SU-DHL-6 (cell line): ENCODE data around the gene LOXL1.

Experiments
- H2AFZ ChIP-seq: fragments of 200-600 bp; sonication (generic); 2 replicates; pipeline ENCODE4 v1.6.1; 2014; ENCODE audit warnings: low read depth, mild to moderate bottlenecking, moderate library complexity, mixed read lengths, antibody characterized with exemption, low read length; ENCODE audit not compliant: severe bottlenecking
- H3F3A ChIP-seq: fragments of 200-600 bp; shearing (Covaris generic); 2 replicates; pipeline ENCODE4 v1.6.0; 2016; ENCODE audit warnings: antibody characterized with exemption, mild to moderate bottlenecking; ENCODE audit not compliant: insufficient read depth
- H3K27ac ChIP-seq: fragments of 200-600 bp; sonication (generic); 2 replicates; pipeline ENCODE4 v1.5.1; 2016; ENCODE audit warnings: low read depth, mild to moderate bottlenecking, low read length, moderate library complexity, mixed read lengths
- H3K27me3 ChIP-seq: fragments of 200-600 bp; sonication (generic), shearing (Covaris generic); 2 replicates; pipeline ENCODE4 v1.6.0; 2014; ENCODE audit warnings: mild to moderate bottlenecking, low read length
- H3K36me3 ChIP-seq: fragments of 200-600 bp; sonication (generic); 2 replicates; pipeline ENCODE4 v1.6.1; 2014; ENCODE audit warnings: mild to moderate bottlenecking, low read length, mixed read lengths
- H3K4me2 ChIP-seq: fragments of 300-600, 200-600 bp; shearing (Covaris generic), sonication (generic); 2 replicates; pipeline ENCODE4 v1.6.0; 2014; ENCODE audit warnings: low read length, low read depth, mild to moderate bottlenecking; ENCODE audit not compliant: poor library complexity, severe bottlenecking
- H3K4me3 ChIP-seq: fragments of 200-600 bp; sonication (generic); 2 replicates; pipeline ENCODE4 v1.5.1; 2014; ENCODE audit warnings: antibody characterized with exemption, low read length, mild to moderate bottlenecking, mixed read lengths; ENCODE audit not compliant: insufficient read depth, poor library complexity, severe bottlenecking
- H3K79me2 ChIP-seq: fragments of 200-600 bp; sonication (generic); 2 replicates; pipeline ENCODE4 v1.6.1; 2014; ENCODE audit warnings: mild to moderate bottlenecking, low read length, moderate library complexity; ENCODE audit not compliant: insufficient read depth
- H3K9ac ChIP-seq: fragments of 200-600 bp; sonication (generic); 2 replicates; pipeline ENCODE4 v1.7.0; 2014; ENCODE audit warnings: mild to moderate bottlenecking, low read length
- H3K9me2 ChIP-seq: fragments of 200-600 bp; sonication (generic); replicated peaks from 2 replicates; pipeline ENCODE4 v1.6.1; 2014; ENCODE audit warnings: low read length; ENCODE audit not compliant: insufficient read depth
- H3K9me3 ChIP-seq: fragments of 200-600 bp; sonication (generic); 2 replicates; pipeline ENCODE4 v1.6.1; 2014; ENCODE audit warnings: low read length, mixed read lengths; ENCODE audit not compliant: insufficient read depth
- H4K20me1 ChIP-seq: fragments of 200-600 bp; sonication (generic); 2 replicates; pipeline ENCODE4 v1.6.1; 2014; ENCODE audit warnings: low read depth, mild to moderate bottlenecking, antibody characterized with exemption, low read length, moderate library complexity, mixed read lengths
- EZH2phosphoT487 ChIP-seq: fragments of 200-600 bp; sonication (generic), shearing (Covaris generic); conservative IDR thresholded peaks from 2 replicates; pipeline ENCODE4 v1.6.1; 2018; ENCODE audit warnings: mild to moderate bottlenecking, antibody characterized with exemption, low read length, moderate library complexity, mixed read lengths
- TF ChIP-seq, protein P1 (sequence below): fragments of 200-600 bp; sonication (generic); IDR thresholded peaks from one replicate; pipeline ENCODE4 v1.5.1; 2017; ENCODE audit warnings: antibody characterized with exemption, mild to moderate bottlenecking, low read length, moderate library complexity; ENCODE audit not compliant: insufficient read depth, poor library complexity, severe bottlenecking

Gene LOXL1

DNA sequence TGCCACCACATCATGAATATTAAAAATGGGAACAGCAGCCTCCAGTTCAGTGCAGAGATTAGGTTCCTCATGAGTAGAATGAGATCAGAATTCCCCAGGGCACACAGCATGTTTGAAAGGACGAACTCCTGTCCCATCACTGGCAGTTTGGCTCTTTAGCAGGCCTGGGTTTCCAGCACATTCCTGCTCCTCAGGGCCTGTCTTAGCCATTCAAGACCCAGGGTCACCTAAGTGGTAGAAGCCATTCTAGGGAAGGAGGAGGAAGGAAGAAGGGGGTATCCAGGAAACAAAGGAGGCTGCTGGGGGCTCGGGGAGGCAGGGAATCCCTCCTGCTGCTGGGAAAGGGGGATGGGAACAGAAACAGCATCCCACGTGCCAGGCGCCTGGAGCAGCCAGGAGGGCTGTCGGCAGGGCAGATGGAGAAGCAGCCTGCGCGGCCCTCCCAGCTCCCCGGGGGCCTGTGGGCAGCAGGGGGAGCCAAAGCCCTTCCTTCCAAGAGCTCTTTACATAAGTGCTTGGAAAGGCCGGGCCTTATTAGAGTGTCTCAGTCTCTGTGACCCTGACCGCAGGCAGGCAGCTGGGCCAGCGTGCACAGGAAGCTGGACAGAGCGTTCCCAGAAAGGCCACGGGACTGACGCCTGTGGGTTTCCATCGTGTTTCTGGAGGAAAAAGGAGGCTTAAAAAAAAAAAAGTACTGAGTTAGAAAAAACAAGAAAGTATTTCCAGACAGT lies 24.7 kb downstream of the LOXL1 start:
- Histone ChIP-seq H3K9me3 (no peaks in the 10 kb centered on the region), H3K4me2 (no peak overlapping the region), H2AFZ (no peak overlapping the region), H3K27ac (no peak overlapping the region), H3K9me2 (no peaks in the 10 kb centered on the region), H3K36me3 (no peaks in the 10 kb centered on the region), H3K4me3 (no peak overlapping the region), H3K9ac (no peak overlapping the region), H3F3A (no peaks in the 10 kb centered on the region), H3K27me3 (no peaks in the 10 kb centered on the region), H3K79me2 (no peaks in the 10 kb centered on the region), H4K20me1 (no peaks in the 10 kb centered on the region)
- TF ChIP-seq EZH2phosphoT487, result no peak
- TF ChIP-seq, protein P1, sequence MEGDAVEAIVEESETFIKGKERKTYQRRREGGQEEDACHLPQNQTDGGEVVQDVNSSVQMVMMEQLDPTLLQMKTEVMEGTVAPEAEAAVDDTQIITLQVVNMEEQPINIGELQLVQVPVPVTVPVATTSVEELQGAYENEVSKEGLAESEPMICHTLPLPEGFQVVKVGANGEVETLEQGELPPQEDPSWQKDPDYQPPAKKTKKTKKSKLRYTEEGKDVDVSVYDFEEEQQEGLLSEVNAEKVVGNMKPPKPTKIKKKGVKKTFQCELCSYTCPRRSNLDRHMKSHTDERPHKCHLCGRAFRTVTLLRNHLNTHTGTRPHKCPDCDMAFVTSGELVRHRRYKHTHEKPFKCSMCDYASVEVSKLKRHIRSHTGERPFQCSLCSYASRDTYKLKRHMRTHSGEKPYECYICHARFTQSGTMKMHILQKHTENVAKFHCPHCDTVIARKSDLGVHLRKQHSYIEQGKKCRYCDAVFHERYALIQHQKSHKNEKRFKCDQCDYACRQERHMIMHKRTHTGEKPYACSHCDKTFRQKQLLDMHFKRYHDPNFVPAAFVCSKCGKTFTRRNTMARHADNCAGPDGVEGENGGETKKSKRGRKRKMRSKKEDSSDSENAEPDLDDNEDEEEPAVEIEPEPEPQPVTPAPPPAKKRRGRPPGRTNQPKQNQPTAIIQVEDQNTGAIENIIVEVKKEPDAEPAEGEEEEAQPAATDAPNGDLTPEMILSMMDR, result peak; percentile 25

DNA sequence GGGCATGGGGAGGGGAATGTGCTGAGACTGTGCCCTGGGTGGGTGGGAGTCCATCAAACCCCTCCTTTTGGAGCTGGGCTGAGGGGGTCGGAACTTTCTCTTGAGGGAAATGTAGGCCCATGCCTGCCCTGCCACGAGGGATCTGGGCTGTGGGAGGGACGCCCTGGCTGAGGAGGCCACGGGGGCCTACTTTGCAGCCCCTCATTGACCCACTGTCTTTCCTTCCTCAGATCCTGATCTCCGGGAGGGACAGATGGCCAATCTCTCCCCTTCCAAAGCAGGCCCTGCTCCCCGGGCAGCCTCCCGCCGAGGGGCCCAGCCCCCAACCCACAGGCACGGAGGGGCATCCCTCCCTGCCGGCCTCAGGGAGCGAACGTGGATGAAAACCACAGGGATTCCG lies 25.3 kb downstream of the LOXL1 start:
- Histone ChIP-seq H3K27ac (no peak overlapping the region), H3K9ac (no peak overlapping the region), H3K4me2 (no peak overlapping the region), H3F3A (no peaks in the 10 kb centered on the region), H2AFZ (no peak overlapping the region), H3K79me2 (no peaks in the 10 kb centered on the region), H3K4me3 (no peak overlapping the region), H3K27me3 (no peaks in the 10 kb centered on the region), H4K20me1 (no peaks in the 10 kb centered on the region), H3K9me3 (no peaks in the 10 kb centered on the region), H3K36me3 (no peaks in the 10 kb centered on the region), H3K9me2 (no peaks in the 10 kb centered on the region)
- TF ChIP-seq, protein P1, result no peak
- no peak for TF ChIP-seq EZH2phosphoT487

DNA sequence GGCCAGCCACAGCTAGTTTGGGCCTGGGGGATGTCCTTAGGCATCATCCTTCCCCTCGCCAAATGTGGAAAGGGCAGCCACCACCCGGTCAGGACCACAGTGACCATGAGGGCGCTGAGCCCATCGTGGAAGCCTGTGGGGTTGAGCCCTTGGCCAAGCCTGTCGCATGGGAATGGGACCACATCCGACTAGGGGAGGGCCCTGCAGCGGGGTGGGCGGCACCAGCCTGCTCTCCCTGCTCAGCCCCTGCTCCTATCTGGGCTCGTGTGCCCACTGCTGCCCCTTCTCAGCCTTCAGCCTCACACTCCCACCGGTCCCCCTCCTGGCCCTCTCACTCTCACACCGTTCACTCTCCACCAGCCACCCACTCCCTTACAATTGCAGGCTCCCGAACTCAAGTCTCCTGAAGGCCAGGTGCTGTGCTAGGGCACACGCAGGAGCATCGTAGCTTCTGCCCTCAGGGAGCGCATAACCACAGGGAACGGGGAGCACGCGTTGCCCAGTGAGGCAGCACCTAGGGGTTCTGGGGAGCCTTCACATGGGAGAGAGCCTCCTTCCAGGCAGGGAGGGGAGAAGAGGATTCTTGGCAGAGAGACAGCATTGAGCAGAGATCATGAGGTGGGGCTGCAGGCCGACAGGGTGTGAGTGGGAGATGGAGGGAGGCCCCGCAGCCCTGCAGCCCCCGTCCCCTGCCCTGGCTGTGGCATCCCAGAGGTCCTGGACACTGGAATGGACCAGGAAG lies 26.1 kb downstream of the LOXL1 start:
- Histone ChIP-seq H3K4me3 (no peak overlapping the region), H3K9ac (no peak overlapping the region), H2AFZ (no peak overlapping the region), H3K27me3 (no peaks in the 10 kb centered on the region), H3K36me3 (no peaks in the 10 kb centered on the region), H3K4me2 (no peak overlapping the region), H3K79me2 (no peaks in the 10 kb centered on the region), H3F3A (no peaks in the 10 kb centered on the region), H3K9me3 (no peaks in the 10 kb centered on the region), H3K9me2 (no peaks in the 10 kb centered on the region), H4K20me1 (no peaks in the 10 kb centered on the region), H3K27ac (no peak overlapping the region)
- no peak for TF ChIP-seq EZH2phosphoT487
- TF ChIP-seq, protein P1, result no peak
